Endothelial cell of umbilical vein (primary cell): ENCODE results near the gene PTPRK. TPM values are rescaled to one million over a fixed set of nuclear protein-coding genes. Genes with fewer than 3 reads are reported as not detected.

Experiments used
- BruUV-seq: library from RNA; stranded (reverse); fragments of 400-500 nt; replicated peaks from 2 replicates; lab custom pipeline; 2021; lab: Mats Ljungman, UMichigan
- CTCF ChIA-PET: fragments of 300-600, 350-600 bp; sonication (Branson Sonifier 250); formaldehyde crosslinking; loops from one replicate; lab custom pipeline; 2021; ENCODE audit warnings: antibody characterized with exemption, inconsistent platforms; lab: Charles Lee
- POLR2A ChIA-PET: fragments of 300-600, 350-600 bp; sonication (Branson Sonifier 250); formaldehyde crosslinking; loops from one replicate; lab custom pipeline; 2021; ENCODE audit warnings: antibody characterized with exemption, inconsistent platforms; lab: Charles Lee
- DNase-seq: peaks from one replicate; pipeline ENCODE4 v3.0.0-alpha.2; 2011; ENCODE audit warnings: low read depth, low spot score
- FAIRE-seq: peaks from 2 replicates; lab custom pipeline; 2011; peaks lifted over from hg19 to GRCh38; lab: Jason Lieb, UNC
- H2AFZ ChIP-seq: 2 replicates; pipeline ENCODE4 v1.6.0; 2012; ENCODE audit warnings: low read depth, low read length, control low read depth, inconsistent platforms
- H3K27ac ChIP-seq: 2 replicates; pipeline ENCODE4 v1.5.1; 2011; ENCODE audit warnings: low read depth, mild to moderate bottlenecking, control low read depth, low read length, moderate library complexity; ENCODE audit not compliant: insufficient read depth
- H3K27me3 ChIP-seq, 2 experiments: 2 replicates each; pipeline versions ENCODE4 v1.6.0 to v1.6.1; 2011; ENCODE audit warnings: low read length in 2 of 2, mixed read lengths in 1 of 2; ENCODE audit not compliant: control insufficient read depth in 2 of 2, insufficient read depth in 2 of 2
- H3K36me3 ChIP-seq, 2 experiments: 2 replicates in 1 of 2; 3 replicates in 1 of 2; pipeline ENCODE4 v1.5.1; 2011; ENCODE audit warnings: low read length in 2 of 2, mild to moderate bottlenecking in 1 of 2, moderate library complexity in 1 of 2; ENCODE audit not compliant: control insufficient read depth in 2 of 2, insufficient read depth in 2 of 2; ENCODE audit errors: extremely low read depth in 1 of 2
- H3K4me1 ChIP-seq: 3 replicates; pipeline ENCODE4 v1.5.1; 2011; ENCODE audit warnings: mild to moderate bottlenecking, low read length; ENCODE audit not compliant: control insufficient read depth, insufficient read depth; ENCODE audit errors: extremely low read depth
- H3K4me2 ChIP-seq: 2 replicates; pipeline ENCODE4 v1.6.1; 2011; ENCODE audit warnings: low read length, control low read depth, mixed read lengths; ENCODE audit not compliant: insufficient read depth
- H3K4me3 ChIP-seq, 3 experiments: fragments of 200-600 bp in 1 of 3; sonication (generic), shearing (Covaris generic) in 1 of 3; replicated peaks in 1 of 3; 2 replicates each; pipeline ENCODE4 v1.5.1; 2011 to 2016; ENCODE audit warnings: control low read depth in 3 of 3, low read length in 3 of 3, mild to moderate bottlenecking in 2 of 3, inconsistent platforms in 1 of 3, low read depth in 1 of 3, moderate library complexity in 1 of 3; ENCODE audit not compliant: insufficient read depth in 1 of 3
- H3K79me2 ChIP-seq: 2 replicates; pipeline ENCODE4 v1.6.0; 2012; ENCODE audit warnings: low read length, inconsistent platforms; ENCODE audit not compliant: control insufficient read depth, insufficient read depth
- H3K9ac ChIP-seq: replicated peaks from 2 replicates; pipeline ENCODE3; 2011; ENCODE audit warnings: low read length, control low read depth; ENCODE audit not compliant: insufficient read depth; ENCODE audit errors: extremely low read depth
- H3K9me1 ChIP-seq: replicated peaks from 3 replicates; pipeline ENCODE4 v1.6.0; 2011; ENCODE audit warnings: mild to moderate bottlenecking, low read length; ENCODE audit not compliant: control insufficient read depth, insufficient read depth; ENCODE audit errors: extremely low read depth
- H3K9me3 ChIP-seq: replicated peaks from 2 replicates; pipeline ENCODE4 v1.5.1; 2012; ENCODE audit warnings: low read length, inconsistent platforms; ENCODE audit not compliant: control insufficient read depth, insufficient read depth
- H4K20me1 ChIP-seq: replicated peaks from 2 replicates; pipeline ENCODE3; 2011; ENCODE audit warnings: mild to moderate bottlenecking, low read length; ENCODE audit not compliant: control insufficient read depth, insufficient read depth; ENCODE audit errors: extremely low read depth
- CTCF ChIP-seq, 2 donors: IDR thresholded peaks; 1 replicate in 1 of 2; 2 replicates in 1 of 2; pipeline ENCODE4 v1.5.1; 2011; ENCODE audit warnings: low read length in 2 of 2, mild to moderate bottlenecking in 2 of 2, moderate library complexity in 2 of 2, control low read depth in 1 of 2, inconsistent platforms in 1 of 2, low read depth in 1 of 2; ENCODE audit not compliant: insufficient read depth in 1 of 2; ENCODE audit errors: extremely low read depth in 1 of 2
- EZH2 ChIP-seq: IDR thresholded peaks from 2 replicates; pipeline ENCODE4 v1.6.1; 2012; ENCODE audit warnings: borderline replicate concordance, low read depth, mild to moderate bottlenecking, moderate library complexity, low read length, inconsistent platforms; ENCODE audit not compliant: severe bottlenecking
- FOS ChIP-seq: IDR thresholded peaks from 2 replicates; pipeline ENCODE4 v1.6.1; 2011; ENCODE audit warnings: mild to moderate bottlenecking, low read length, moderate library complexity, borderline replicate concordance; ENCODE audit not compliant: insufficient read depth
- GATA2 ChIP-seq: IDR thresholded peaks from 2 replicates; pipeline ENCODE4 v1.7.0; 2011; ENCODE audit warnings: low read depth, mild to moderate bottlenecking, moderate library complexity, mixed read lengths, low read length; ENCODE audit not compliant: insufficient read length, insufficient read depth
- JUN ChIP-seq: IDR thresholded peaks from 2 replicates; pipeline ENCODE4 v1.6.1; 2011; ENCODE audit warnings: borderline replicate concordance, low read depth; ENCODE audit not compliant: insufficient read length, insufficient read depth
- MAX ChIP-seq: IDR thresholded peaks from 2 replicates; pipeline ENCODE4 v1.6.1; 2011; ENCODE audit not compliant: insufficient read depth, insufficient read length
- POLR2A ChIP-seq: IDR thresholded peaks from 2 replicates; pipeline ENCODE4 v1.6.1; 2012; ENCODE audit warnings: low read depth, mild to moderate bottlenecking, control low read depth, low read length
- POLR2AphosphoS5 ChIP-seq: IDR thresholded peaks from 2 replicates; pipeline ENCODE4 v1.6.1; 2012; ENCODE audit warnings: low read depth, mild to moderate bottlenecking, control low read depth, low read length, moderate library complexity; ENCODE audit not compliant: insufficient read depth
- dilution Hi-C: fragments of 300-500 bp; cut with MboI; formaldehyde crosslinking; loops from one replicate; pipeline ENCODE4 v1.15.0; 2019; ENCODE audit warnings: low sequenced_read_pairs; ENCODE audit not compliant: extremely low pct_ligation_motif_present
- intact Hi-C: fragments of 100-400 bp; cut with micrococcal nuclease; formaldehyde crosslinking; loops from one replicate; pipeline ENCODE4 v1.10.0; 2022
- polyA plus RNA-seq, 4 experiments: library from polyadenylated mRNA; depleted of rRNA in 3 of 4; stranded (reverse) in 3 of 4; unstranded in 1 of 4; fragments of >200 nt; gene quantifications; 2 replicates each; pipeline versions ENCODE4 v1.2.1 to v1.2.3, GENCODE V29; 2011 to 2012; ENCODE audit warnings: missing spikeins in 1 of 4
- total RNA-seq: library from RNA; stranded (reverse); gene quantifications from 2 replicates; pipeline ENCODE4 v1.2.3, GENCODE V29; 2021

Gene PTPRK
- total and polyA plus RNA-seq, 2 donors (not counting 3 experiments of a cell fraction or from before 2014, with no cell fraction given) = 15.2 to 74.0 TPM

- Histone ChIP-seq H4K20me1 (no peaks in the 10 kb centered on the region), H3K27ac (no peak overlapping the region), H3K9me3 (no peaks in the 10 kb centered on the region), H3K36me3 (no peaks in the 10 kb centered on the region), H3K9ac (no peak overlapping the region), H2AFZ (no peak overlapping the region), H3K4me2 (no peak overlapping the region), H3K27me3 (peaks cover 0 to 2% of the 10 kb centered on the region in 2 experiments), H3K4me3 (no peak overlapping the region), H3K79me2 (no peaks in the 10 kb centered on the region), H3K4me1 (no peaks in the 10 kb centered on the region), H3K9me1 (no peaks in the 10 kb centered on the region)
- BruUV-seq = no TSS peak
- TF ChIP-seq POLR2A = no peak
- TF ChIP-seq GATA2 = no peak
- TF ChIP-seq POLR2AphosphoS5 = no peak
- TF ChIP-seq EZH2 = no peak
- TF ChIP-seq FOS = no peak
- no peak for TF ChIP-seq JUN
- TF ChIP-seq MAX = no peak
- no peak for TF ChIP-seq CTCF (IDR thresholded peaks at IDR 0.05; ENCODE audit: extremely low read depth in 1 of 2, insufficient read depth in 1 of 2, low read depth in 1 of 2, low read length in 2 of 2)
- intact Hi-C loops = no loop called here
- POLR2A ChIA-PET = no interaction called here
- dilution Hi-C loops = no loop called here
- DNase-seq = no peak
- CTCF ChIA-PET = no interaction called here
- no peak for FAIRE-seq
Observed at GRCh38 chr6:127924031-127924430, 596.4 kb downstream of the PTPRK start.
